Neutrophil (primary cell): ENCODE results near the gene MYO16.

Source experiments
- H3K27ac ChIP-seq: fragments of 200-600 bp; sonication (generic); 2 replicates; pipeline ENCODE4 v1.5.1; 2016; ENCODE audit warnings: mild to moderate bottlenecking, moderate library complexity
- H3K27me3 ChIP-seq: fragments of 200-600 bp; sonication (generic); 2 replicates; pipeline ENCODE4 v1.6.0; 2016; ENCODE audit warnings: mild to moderate bottlenecking
- H3K36me3 ChIP-seq: fragments of 200-600 bp; sonication (generic); 2 replicates; pipeline ENCODE4 v1.5.1; 2017
- H3K4me1 ChIP-seq, 2 experiments: fragments of 200-600 bp in 1 of 2; sonication (generic) in 1 of 2; 1 replicate in 1 of 2; 2 replicates in 1 of 2; pipeline versions ENCODE4 v1.5.1 to v1.6.1; 2013 to 2016; ENCODE audit warnings: low read depth in 1 of 2, low read length in 1 of 2, mild to moderate bottlenecking in 1 of 2, moderate library complexity in 1 of 2; ENCODE audit not compliant: control insufficient read depth in 1 of 2, insufficient read depth in 1 of 2
- H3K4me3 ChIP-seq, 2 experiments: fragments of 200-600 bp in 1 of 2; sonication (generic) in 1 of 2; 1 replicate in 1 of 2; 2 replicates in 1 of 2; pipeline ENCODE4 v1.5.1; 2013 to 2016; ENCODE audit warnings: low read depth in 1 of 2, low read length in 1 of 2, mild to moderate bottlenecking in 1 of 2, moderate library complexity in 1 of 2
- H3K9me3 ChIP-seq: fragments of 200-600 bp; sonication (generic); 2 replicates; pipeline ENCODE4 v1.5.1; 2016
- TF ChIP-seq, protein P1 (sequence below): fragments of 200-600 bp; sonication (generic); IDR thresholded peaks from 2 replicates; pipeline ENCODE4 v1.5.1; 2016; ENCODE audit warnings: antibody characterized with exemption

MYO16 gene

DNA sequence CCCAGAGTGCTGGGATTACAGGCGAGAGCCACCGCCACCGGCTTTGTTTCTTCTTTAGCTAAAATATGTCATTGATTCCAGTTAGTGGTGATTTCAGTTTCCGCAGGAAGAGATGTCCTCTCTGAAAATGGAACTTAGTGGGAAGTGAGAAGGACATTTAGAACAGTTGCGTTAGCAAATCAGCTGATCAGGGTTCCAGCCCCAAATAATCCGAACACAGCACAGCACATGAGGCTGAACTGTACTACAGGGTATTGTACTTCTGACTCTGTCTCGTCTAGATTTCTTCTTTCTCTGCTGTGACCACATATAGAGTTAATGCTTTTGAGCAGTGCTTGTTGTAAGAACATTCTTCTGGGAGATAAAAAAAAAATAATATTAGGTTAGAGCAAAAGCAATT, 314.4 kb downstream of the MYO16 start:
- H3K36me3 ChIP-seq: no peaks in the 10 kb centered on the region
- no peaks in the 10 kb centered on the region for H3K27me3 ChIP-seq
- H3K4me1 ChIP-seq: peaks cover 10 to 13% of the 10 kb centered on the region in 2 experiments
- TF ChIP-seq, protein P1, sequence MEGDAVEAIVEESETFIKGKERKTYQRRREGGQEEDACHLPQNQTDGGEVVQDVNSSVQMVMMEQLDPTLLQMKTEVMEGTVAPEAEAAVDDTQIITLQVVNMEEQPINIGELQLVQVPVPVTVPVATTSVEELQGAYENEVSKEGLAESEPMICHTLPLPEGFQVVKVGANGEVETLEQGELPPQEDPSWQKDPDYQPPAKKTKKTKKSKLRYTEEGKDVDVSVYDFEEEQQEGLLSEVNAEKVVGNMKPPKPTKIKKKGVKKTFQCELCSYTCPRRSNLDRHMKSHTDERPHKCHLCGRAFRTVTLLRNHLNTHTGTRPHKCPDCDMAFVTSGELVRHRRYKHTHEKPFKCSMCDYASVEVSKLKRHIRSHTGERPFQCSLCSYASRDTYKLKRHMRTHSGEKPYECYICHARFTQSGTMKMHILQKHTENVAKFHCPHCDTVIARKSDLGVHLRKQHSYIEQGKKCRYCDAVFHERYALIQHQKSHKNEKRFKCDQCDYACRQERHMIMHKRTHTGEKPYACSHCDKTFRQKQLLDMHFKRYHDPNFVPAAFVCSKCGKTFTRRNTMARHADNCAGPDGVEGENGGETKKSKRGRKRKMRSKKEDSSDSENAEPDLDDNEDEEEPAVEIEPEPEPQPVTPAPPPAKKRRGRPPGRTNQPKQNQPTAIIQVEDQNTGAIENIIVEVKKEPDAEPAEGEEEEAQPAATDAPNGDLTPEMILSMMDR: no peak
- no peaks in the 10 kb centered on the region for H3K9me3 ChIP-seq
- no peak overlapping the region for H3K27ac ChIP-seq
- H3K4me3 ChIP-seq: no peak overlapping the region

DNA sequence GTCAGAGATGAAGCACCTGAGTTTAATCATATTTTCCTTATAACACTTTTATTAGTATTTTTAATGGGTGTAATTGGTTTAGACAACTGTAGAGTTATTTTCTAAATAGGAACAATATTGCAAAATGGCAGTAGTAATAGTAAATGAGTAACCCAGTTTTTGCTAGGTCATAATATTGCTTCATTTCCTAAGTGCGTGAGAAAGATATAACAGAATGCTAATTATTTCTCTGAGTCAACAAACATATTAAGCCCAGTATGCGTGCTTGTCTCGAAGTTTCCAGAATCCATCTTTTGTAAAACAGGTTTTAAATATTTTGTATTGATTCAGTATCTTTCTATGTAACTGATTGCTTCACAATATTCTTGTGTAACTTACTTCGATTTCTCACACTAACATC, 315.3 kb downstream of the MYO16 start:
- H3K9me3 ChIP-seq: no peaks in the 10 kb centered on the region
- H3K4me3 ChIP-seq: no peak overlapping the region
- TF ChIP-seq, protein P1: no peak
- peaks cover 10 to 13% of the 10 kb centered on the region in 2 experiments for H3K4me1 ChIP-seq
- no peaks in the 10 kb centered on the region for H3K36me3 ChIP-seq
- H3K27ac ChIP-seq: no peak overlapping the region
- no peaks in the 10 kb centered on the region for H3K27me3 ChIP-seq

DNA sequence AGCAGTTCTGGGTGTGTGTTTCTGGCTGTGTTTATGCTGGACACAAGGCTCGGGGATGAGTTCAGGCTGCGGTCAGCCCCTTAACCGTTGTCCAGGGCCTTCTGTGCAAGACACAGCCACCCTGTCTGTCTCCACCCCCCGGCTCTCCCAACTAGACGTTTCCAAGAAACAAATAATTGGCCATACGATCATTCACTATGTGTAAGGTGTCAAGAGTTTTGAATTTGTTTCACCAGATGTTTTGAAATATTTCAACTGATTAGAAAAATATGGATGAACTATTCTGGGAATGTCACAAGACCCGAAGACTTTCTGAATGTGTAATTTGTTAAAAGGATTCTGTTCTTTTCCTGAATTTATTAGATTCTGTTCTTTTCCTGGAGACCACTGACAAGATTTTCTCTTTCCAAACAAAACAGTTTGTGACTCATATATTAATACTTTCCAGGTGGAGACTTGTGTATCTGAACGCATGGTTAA, 318.2 kb downstream of the MYO16 start:
- H3K4me3 ChIP-seq: no peak overlapping the region
- no peaks in the 10 kb centered on the region for H3K36me3 ChIP-seq
- TF ChIP-seq, protein P1: no peak
- H3K4me1 ChIP-seq: peaks cover 5 to 6% of the 10 kb centered on the region in 2 experiments
- H3K27ac ChIP-seq: no peak overlapping the region
- H3K9me3 ChIP-seq: no peaks in the 10 kb centered on the region
- H3K27me3 ChIP-seq: no peaks in the 10 kb centered on the region

DNA sequence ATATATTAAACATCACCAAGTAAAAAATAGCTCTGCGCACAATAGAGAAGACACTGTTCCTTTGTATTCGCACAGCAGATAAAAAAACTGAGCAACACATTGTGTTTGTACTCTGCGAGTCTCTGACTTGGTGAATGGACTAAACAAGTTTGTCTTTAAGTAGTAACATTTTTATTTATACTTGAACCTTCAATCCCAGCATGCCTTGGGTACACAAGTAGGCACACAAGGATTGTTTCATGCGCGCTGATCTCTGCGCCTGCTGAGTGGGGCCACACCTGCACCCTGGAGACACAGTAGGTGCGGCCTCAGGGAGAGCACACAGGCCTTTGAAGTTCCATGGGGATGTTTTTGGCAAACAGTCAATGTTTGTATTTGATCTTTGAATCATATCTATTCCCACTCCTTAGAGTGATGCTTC, 318.9 kb downstream of the MYO16 start:
- H3K27me3 ChIP-seq: no peaks in the 10 kb centered on the region
- TF ChIP-seq, protein P1: no peak
- no peak overlapping the region for H3K27ac ChIP-seq
- H3K36me3 ChIP-seq: no peaks in the 10 kb centered on the region
- H3K9me3 ChIP-seq: no peaks in the 10 kb centered on the region
- H3K4me3 ChIP-seq: no peak overlapping the region
- peaks cover 5 to 6% of the 10 kb centered on the region in 2 experiments for H3K4me1 ChIP-seq

DNA sequence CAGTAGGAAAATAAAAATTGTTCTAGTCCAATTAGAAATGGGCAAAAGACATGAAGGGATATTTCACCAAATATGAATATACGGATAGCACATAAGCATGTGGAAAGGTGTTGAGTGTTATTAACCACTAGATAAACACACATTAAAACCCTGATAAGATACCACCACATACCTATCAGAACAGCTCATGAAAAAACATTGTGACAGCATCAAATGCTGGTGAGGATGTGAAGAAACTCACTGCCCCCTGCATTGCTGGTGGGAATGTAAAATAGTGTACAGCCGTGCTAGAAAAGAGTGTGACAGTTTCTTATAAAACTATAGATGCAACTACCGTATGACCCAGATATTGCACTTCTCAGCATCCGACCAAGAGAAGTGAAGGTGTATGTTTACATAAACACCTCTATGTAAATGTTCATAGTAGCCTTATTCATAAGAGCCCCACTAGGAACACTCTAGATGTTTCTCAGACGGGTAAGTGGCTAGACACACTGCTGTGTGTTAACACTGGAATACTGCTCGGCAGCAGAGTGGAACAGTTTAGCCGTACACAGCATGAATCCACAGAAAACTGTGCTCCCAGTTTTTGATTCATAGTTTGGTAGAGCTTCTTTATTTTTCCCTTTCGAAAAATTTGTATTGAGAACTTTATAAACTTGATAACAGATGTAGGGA, 321.1 kb downstream of the MYO16 start:
- Histone ChIP-seq H3K9me3 (no peaks in the 10 kb centered on the region), H3K4me3 (no peak overlapping the region), H3K27me3 (no peaks in the 10 kb centered on the region), H3K27ac (no peak overlapping the region), H3K36me3 (no peaks in the 10 kb centered on the region), H3K4me1 (no peaks in the 10 kb centered on the region)
- TF ChIP-seq, protein P1: no peak
